DMS153 treated with DMSO at 0.1 percent for 48 hours (cell line): ENCODE measurements around the gene NSMF.

Experiments
- DNase-seq: peaks from one replicate; lab custom pipeline; 2025; ENCODE audit not compliant: unreplicated experiment; lab: John Stamatoyannopoulos, UW

NSMF gene

DNA sequence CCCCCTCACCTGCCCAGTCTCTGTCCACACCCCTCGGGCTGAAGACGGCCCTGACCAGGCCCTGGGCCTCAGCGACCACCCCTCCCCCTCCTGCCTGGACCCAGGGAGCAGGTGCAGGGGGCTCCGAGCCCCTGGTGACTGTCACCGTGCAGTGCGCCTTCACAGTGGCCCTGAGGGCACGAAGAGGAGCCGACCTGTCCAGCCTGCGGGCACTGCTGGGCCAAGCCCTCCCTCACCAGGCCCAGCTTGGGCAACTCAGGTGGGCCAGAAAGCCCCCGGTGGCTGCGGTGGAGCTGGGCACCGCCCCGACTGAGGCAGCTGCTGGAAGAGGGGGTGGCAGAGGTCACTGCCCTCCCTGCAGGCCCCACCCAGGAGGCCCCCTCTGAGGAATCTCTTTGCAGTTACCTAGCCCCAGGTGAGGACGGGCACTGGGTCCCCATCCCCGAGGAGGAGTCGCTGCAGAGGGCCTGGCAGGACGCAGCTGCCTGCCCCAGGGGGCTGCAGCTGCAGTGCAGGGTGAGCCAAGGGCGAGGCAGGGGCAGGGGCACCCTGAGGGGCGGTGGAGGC is 25.7 kb downstream of the NSMF start:
- DNase-seq = no peak

DNA sequence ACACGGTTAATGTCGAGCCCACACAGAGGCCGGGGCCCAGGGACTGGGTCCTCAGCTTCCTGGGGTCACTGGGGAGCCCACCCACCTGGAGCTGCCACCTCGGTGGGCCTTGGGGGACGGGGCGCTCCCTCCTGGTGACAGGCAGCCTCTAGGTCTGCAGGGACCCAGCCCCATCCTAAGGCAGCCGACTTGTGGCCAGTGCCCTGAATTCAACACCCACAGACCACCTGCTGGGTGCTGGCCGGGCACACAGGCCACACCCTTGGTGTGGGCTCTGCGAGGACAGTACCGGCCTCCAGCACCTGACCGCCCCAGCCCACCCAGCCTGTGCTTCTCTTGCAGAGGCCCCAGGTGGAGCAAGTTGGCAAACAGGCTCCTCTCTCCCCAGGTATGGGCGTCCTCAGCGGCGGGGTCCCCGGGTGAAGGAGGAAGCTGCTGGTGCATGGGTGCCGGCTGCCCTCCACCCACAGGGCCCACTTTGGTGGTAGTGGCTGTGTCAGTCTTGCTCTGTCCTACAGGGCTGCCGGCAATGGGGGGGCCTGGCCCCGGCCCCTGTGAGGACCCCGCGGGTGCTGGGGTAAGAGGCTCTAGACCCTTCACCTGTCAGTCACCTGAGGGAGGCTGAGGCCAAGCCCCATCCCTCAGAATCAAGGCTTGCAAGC is 26.3 kb downstream of the NSMF start:
- no peak for DNase-seq

DNA sequence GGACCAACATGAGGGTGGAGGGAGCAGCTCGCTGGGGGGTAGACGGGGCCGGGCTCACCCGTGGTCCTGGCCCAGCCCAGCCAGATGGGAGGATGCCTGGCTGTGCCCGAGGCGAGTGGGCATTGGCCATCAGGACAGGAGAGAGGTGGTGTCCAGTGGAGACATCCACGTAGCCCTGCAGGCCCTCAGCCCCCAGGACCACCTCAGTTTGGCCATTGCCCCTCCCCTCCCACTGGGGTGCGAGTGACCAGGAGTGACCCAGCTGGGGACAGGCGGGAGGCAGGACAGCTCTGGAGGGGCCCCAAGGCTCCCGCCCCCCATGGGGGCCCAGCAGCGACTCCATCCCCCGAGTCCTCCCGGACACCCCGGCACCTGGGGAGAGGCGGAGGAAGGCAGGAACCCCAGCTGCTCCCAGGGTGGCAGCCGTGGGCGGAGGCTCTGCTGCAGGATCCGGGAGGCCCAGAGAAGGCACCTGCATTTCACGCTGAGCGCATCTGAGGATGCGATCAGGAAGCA is 27.7 kb downstream of the NSMF start:
- DNase-seq = no peak

DNA sequence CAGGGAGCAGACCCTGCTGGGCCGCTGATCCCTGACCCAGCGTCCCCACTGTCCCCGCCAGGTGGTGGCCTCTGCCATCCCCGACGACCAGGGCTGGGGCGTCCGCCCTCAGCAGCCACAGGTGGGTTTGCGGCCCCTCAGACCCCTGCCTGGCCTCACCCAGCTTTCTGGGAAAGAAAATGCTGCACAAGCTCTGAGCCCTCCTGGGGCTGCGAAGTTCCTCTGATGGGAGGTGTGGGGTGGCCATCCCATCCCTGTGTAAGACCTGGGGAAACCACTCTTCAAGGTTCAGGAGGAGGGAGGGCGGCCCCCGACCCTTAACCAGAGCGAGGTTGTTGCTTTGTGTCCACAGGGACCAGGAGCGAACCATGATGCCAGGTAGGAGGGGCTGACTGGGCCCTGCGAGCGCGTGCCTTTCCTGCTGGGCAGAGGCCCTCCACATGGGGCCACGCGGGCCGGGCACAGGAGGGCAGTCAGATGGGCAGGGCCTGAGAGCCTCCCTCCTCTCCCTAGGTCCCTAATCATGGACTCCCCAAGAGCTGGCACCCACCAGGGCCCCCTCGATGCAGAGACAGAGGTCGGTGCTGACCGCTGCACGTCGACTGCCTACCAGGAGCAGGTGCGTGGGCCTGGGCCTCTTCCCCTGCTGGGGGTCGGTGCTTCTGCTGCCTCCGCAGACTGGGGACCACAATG is 28.3 kb downstream of the NSMF start:
- no peak for DNase-seq

DNA sequence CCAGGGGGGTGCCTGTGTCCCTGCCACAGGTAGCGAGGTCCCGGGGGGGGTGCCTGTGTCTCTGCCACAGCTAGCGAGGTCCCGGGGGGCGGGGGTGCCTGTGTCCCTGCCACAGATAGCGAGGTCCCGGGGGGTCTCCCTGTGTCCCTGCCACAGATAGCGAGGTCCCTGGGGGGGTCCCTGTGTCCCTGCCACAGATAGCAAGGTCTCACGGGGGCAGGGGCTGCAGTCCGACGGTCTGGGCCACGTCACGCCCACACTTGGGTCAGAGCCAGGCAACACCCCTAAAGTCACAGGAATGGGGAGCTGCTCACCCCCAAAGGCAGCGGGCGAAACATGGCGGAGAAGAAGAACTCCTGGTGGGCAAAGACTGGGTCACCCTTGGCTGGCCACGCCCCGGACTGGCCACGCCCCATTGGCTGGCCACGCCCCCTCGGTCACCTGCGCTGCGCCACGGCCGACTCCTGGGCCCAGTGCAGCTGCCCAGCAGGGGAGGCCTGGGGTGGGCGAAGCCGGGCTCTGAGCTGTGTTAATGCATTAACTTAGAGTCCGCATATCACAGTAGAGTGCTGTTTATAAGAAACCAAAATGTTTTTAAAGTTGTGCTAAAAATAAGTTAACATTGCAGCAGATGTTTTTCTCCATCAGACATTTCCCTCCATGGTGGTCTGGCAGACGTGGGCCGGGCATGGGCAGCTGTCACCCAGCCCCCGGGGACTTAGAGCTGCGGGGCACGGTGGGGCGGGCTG is 29.0 kb downstream of the NSMF start:
- DNase-seq = peak; percentile 39

DNA sequence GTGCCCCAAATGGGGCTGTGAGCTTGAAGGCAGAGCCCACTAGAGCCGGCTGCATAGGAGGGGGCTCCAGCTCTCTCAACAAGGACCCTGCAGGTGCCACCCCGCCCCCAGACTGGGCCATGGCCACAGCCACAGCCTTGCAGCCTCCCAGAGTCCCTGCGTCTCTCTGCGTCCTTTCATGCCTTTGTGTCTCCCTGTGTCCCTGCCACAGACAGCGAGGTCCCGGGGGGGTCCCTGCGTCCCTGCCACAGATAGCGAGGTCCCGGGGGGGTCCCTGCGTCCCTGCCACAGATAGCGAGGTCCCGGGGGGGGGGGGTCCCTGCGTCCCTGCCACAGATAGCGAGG is 29.6 kb downstream of the NSMF start:
- peak; percentile 19 for DNase-seq

DNA sequence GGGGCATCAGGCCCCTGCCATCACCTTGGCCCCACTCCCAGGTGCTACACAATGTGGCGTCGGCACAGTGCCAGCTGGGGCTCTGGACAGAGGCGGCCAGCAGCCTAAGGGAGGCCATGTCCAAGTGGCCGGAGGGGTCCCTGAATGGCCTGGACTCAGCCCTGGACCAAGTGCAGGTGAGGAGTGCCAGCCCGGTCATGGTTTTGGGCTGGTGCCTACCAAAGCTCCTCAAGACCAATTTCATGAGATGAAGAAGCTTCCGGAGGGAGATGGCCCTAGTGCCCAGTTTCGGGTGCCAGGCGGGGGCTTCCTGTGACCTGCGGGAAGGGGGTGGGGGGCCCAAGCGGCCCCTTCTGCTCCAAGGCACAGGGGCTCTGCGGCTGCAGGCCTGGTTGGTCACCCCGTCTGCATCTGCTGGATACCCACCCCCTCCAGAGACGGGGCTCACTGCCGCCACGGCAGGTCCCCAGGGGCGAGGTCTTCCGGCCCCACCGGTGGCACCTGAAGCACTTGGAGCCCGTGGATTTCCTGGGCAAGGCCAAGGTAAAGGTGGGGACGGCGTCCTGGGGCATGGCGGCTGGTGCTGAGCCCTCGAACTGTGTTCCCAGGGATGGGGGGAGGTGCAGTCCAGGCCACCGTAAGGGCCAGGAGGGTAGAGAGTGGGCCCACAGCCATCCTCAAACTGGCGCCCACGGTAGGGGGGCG is 30.1 kb downstream of the NSMF start:
- peak; percentile 19 for DNase-seq

DNA sequence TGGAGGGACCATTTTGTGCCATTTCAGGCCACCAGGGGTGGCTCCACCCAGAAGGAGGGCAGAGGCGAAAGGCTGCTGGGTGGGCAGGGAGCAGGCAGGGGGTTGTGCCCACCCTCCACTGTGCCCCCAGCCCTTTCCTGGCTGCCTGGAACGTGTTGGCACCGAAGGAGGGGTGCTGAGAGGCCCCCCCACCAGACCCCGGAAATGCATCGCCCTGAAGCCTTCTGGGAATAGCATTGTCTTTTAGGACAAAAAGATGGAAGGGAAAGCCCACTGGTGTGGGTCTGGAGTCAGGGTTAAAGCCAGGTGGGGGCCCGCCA is 30.9 kb downstream of the NSMF start:
- no peak for DNase-seq

DNA sequence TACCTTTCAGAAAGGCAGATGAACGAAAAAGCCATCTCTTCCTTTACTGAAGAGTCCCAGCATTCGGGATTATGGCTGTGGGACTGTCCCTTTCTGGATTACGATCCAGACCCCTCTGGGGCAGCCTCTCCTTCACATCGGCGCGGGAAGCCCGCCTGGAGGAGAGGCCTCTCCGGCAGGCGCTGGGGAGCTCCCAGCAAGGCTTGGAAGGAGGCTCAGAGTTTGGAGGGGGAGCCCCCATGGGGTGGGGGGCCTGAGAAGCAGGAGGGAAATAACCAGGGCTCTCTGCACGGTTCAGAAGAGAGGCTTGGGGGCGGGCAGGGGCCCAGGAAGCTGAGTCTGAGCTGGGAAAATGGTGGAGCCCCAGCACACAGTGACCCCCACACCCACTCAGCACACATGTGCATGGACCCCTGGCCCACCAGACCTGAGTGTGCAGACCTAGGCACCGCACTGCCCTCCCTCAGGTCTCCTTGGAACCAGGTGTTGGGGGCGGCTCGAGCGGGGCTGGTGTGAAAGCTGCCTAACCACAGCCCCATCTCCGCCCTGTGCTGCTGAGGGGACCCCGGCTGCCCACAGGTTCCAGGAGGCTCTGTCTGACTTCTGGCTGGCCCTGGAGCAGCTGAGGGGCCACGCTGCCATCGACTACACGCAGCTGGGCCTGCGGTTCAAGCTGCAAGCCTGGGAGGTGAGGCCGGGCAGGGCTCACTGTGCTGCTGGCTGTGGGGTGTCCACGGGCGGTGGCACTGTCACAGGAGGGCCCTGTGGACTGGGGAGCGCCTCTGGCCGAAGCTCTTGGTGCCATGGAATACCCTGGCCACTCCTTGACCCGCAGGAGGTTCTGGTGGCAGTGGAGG is 31.5 kb downstream of the NSMF start:
- DNase-seq = no peak

DNA sequence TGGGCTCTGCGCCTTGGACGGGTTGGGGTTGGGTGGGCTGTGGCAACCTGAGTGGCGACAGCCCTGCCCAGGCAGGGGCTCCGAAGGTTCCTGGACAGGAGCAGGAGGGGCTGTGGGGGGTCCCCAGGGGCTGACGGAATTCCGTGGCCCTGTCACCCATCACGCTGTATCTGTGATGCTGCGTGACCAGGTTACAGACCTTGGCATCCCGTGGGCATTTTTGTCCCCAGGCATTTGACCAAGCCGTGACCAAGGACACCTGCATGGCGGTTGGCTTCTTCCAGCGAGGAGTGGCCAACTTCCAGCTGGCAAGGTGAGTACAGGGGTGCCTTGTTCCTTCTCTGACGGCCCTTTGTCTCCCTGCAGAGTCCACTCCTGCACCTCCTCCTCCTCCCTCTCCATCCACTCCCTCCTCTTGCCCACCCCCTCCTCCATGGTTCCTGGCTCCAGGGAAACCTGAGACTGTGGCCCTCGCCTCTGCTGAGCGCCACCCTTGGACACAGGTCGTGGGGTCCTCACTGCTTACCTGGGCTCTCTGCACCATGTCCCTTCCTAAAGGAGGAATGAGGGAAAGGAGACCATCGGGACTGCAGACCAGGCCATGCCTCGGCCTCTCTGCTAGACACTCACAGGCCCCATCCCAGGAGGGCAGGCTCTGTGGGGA is 33.0 kb downstream of the NSMF start:
- no peak for DNase-seq

DNA sequence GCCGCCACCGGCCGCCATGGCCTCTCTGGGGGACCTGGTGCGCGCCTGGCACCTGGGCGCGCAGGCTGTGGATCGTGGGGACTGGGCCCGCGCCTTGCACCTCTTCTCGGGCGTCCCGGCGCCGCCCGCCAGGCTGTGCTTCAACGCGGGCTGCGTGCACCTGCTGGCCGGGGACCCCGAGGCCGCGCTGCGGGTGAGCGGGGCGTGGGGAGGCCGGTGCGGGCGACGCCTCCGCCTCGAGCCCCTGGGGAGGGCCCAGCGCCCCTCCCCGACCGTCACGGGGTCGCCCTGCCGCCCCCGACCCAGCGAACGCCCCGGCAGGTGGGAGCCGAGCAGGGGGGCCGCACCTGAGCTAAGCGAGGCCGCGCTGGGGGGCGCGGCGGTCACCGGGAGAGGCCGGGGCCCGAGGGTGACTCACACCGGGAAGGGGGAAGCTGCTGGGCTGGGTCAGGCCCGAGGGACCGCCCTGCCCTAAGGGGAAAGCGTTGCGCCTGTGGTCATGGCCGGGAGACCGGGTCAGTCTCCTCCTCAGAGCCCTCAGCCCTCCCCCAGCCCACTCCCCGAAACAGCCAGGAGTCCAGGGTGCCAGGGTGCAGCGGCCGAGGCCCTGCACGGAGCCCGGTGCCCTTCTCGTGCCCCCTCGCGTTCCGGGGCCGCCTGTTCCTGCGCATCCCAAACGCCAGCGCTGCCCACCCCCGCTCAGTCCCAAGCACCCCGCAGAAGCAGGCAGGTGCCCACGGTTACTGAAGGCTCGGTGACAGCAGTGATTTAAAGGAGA is 35.4 kb downstream of the NSMF start:
- no peak for DNase-seq

DNA sequence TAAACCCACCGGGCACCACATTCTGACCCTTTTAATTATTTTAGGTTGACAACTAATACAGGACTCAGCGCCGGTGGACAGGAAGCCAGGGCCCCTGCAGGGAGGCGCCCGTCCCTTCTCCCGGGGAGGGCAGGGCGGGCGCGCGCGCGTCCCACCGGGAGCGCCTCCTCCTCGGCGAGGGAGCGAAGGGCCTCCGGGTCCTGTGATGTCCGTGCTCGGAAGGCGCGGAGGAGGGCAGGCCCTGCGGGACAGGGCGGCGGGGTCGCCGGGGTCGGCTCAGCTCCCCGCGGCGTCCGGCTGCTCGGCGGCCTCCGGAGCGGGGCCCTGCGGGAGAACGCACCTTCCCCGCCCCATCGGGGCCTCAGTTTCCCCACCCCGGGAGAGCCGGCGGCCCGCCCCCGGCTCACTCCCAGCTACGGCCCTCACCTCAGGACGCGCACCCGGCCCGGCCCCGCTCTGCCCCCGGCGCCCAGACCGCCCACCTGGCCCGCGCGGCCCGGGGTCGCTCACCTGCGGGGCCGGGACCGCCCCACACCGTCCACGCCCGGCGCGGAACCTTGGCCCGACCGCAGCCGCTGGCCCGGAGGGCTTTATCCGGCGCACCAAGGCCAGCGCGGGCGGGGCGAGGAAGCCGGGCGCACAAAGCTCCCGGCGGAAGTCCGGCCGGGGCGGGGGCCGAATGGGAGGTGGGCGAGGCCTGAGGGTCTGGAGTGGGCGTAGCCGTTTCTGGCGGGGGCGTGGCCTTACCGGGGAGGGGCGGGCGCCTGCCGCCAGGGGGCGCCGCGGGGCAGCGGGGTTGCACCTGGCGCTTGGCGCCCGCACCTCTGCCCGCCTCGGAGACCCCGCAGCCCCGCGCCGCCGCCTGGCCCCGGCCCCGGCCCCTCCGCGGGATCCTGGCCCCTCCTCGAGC is 36.3 kb downstream of the NSMF start, which contains the start of the genes EXD3 and NOXA1:
Gene EXD3, minus strand, starts transcription at position 559 of the 910 bp plus-strand sequence. CDS start 27,805 bp downstream, outside the sequence.
Gene NOXA1, plus strand, starts transcription at position 790 of the 910 bp plus-strand sequence. CDS start 137 bp downstream, outside the sequence.
- DNase-seq = peak; percentile 88

DNA sequence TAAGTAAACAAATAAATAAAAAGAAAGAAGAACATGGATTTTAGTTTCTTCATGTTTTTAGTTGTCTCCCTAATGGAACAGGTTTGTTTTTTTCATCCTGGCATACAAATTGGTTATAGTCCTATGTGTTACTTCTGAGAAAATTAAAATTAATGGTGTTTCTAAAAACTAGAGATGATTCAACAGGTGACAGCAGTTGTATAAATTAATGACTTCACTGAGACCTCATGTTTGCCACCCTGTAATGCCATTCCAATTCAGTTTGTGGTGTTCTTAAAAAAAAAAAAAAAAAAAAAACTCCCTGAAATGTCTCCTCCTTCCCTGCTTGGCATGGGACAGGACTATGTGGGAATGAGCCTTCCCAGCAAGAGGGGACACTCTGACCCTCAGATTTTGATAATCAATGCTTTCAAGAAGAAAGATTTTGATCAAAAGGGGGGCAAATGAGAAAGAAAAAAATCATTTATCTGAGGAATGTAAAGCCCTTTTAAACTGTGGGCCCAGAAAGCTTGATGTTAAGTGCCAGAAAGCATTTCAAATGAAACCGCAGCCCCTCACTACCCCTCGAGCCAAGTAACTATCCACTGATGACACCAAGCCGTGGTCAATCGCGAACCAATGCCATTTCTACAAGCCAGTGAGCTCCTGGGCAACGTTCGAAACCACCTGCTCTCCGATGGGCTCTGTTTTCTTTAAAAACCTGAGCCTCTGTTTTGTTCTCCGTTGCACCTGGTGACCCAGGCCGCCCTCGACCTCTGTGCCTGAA is 37.1 kb downstream of the NSMF start:
- no peak for DNase-seq

DNA sequence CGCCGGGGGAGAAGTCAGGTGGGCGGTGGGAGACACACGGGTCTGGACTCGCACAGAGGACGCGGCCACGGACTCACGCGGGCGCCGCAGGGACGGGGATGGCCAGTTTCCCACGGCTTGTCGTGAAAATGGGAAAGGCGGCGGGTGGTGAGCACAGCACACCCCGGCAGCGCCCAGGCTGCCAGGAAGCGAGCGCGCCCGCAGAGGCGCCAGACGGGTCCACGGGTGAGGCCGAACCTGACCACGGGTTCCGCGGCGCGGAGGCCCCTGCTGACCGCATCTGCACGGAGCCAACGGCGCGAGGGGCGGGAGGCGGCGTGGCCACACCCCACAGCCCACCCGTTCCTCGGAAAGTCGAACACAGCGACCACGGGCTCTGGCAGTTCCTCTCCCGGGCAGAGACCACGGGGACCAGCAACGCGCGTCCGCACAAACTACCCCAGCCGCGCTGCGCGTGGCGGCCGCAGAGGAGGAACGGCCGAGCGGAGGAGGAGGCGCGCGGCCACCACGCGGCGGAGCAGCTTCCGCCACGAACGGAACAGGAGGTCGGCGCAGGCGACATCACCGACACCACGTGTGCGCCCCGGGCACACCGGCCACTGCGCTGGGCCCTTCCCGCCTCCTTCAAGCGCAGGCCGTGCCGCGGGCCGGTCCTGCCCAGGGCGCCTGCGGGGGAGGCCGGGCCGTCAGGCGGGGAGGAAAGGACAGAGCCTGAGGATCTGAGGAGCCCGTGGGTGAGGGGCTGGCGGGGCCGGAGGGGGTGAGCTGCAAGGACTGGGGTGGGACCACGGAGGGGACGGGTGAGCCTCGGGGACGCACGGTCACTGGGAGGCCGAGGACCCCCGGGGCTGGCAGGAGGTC is 41.7 kb downstream of the NSMF start:
- DNase-seq = no peak

DNA sequence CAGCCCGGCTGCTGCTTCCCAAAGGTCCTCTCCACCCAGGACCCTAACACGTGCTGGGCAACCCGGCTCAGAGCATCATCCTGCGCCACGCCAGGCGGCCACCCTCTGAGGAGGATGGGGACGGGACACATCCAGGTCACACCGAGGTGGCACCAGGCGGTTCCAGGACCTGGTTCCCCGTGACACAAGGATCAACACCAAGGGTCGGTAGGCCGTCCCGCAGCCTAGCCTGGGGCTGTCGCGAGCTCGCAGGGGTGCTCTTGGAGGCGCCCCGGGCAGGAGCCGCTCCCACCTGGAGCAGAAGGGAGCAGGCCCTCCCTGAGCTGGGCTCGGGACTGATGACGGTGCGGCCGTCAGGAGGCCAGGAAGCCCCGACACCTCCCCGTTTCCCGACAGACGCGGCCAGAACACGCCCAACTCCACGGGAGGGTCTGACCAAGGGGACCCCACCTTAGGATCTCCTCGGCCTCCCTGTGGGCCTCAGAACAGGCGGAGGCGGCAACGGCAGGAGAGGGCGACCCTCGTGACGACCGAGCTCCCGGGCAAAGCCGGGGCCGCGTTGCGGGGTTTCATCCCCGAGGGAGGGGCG is 42.5 kb downstream of the NSMF start:
- DNase-seq = no peak
